Endothelial cell of umbilical vein (primary cell): ENCODE data around the gene PSMB9. TPM values are rescaled to one million over a fixed set of nuclear protein-coding genes. Genes with fewer than 3 reads are reported as not detected.
A peak's percentile ranks its signal among the peaks of the same experiment; 100 is the strongest.
"Not testable (repeated sequence)": the region's sequence is repeated elsewhere in the genome, so short reads cannot be mapped to it uniquely, and the experiment has no call there.

ENCODE experiments used
- Bru-seq: library from RNA; stranded (reverse); fragments of 400-500 nt; gene quantifications from one replicate; lab custom pipeline; 2021; lab: Mats Ljungman, UMichigan
- BruChase-seq, 2 experiments: library from RNA; stranded (reverse); fragments of 400-500 nt; gene quantifications; one replicate each; lab custom pipeline; 2021; lab: Mats Ljungman, UMichigan
- BruUV-seq: library from RNA; stranded (reverse); fragments of 400-500 nt; replicated peaks from 2 replicates; lab custom pipeline; 2021; lab: Mats Ljungman, UMichigan
- CTCF ChIA-PET: fragments of 300-600, 350-600 bp; sonication (Branson Sonifier 250); formaldehyde crosslinking; loops from one replicate; lab custom pipeline; 2021; ENCODE audit warnings: antibody characterized with exemption, inconsistent platforms; lab: Charles Lee
- POLR2A ChIA-PET: fragments of 300-600, 350-600 bp; sonication (Branson Sonifier 250); formaldehyde crosslinking; loops from one replicate; lab custom pipeline; 2021; ENCODE audit warnings: antibody characterized with exemption, inconsistent platforms; lab: Charles Lee
- DNase-seq: peaks from one replicate; pipeline ENCODE4 v3.0.0-alpha.2; 2011; ENCODE audit warnings: low read depth, low spot score
- FAIRE-seq: peaks from 2 replicates; lab custom pipeline; 2011; peaks lifted over from hg19 to GRCh38; lab: Jason Lieb, UNC
- H2AFZ ChIP-seq: 2 replicates; pipeline ENCODE4 v1.6.0; 2012; ENCODE audit warnings: low read depth, low read length, control low read depth, inconsistent platforms
- H3K27ac ChIP-seq: 2 replicates; pipeline ENCODE4 v1.5.1; 2011; ENCODE audit warnings: low read depth, mild to moderate bottlenecking, control low read depth, low read length, moderate library complexity; ENCODE audit not compliant: insufficient read depth
- H3K27me3 ChIP-seq, 2 experiments: 2 replicates each; pipeline versions ENCODE4 v1.6.0 to v1.6.1; 2011; ENCODE audit warnings: low read length in 2 of 2, mixed read lengths in 1 of 2; ENCODE audit not compliant: control insufficient read depth in 2 of 2, insufficient read depth in 2 of 2
- H3K36me3 ChIP-seq, 2 experiments: 2 replicates in 1 of 2; 3 replicates in 1 of 2; pipeline ENCODE4 v1.5.1; 2011; ENCODE audit warnings: low read length in 2 of 2, mild to moderate bottlenecking in 1 of 2, moderate library complexity in 1 of 2; ENCODE audit not compliant: control insufficient read depth in 2 of 2, insufficient read depth in 2 of 2; ENCODE audit errors: extremely low read depth in 1 of 2
- H3K4me1 ChIP-seq: 3 replicates; pipeline ENCODE4 v1.5.1; 2011; ENCODE audit warnings: mild to moderate bottlenecking, low read length; ENCODE audit not compliant: control insufficient read depth, insufficient read depth; ENCODE audit errors: extremely low read depth
- H3K4me2 ChIP-seq: 2 replicates; pipeline ENCODE4 v1.6.1; 2011; ENCODE audit warnings: low read length, control low read depth, mixed read lengths; ENCODE audit not compliant: insufficient read depth
- H3K4me3 ChIP-seq, 3 experiments: fragments of 200-600 bp in 1 of 3; sonication (generic), shearing (Covaris generic) in 1 of 3; replicated peaks in 1 of 3; 2 replicates each; pipeline ENCODE4 v1.5.1; 2011 to 2016; ENCODE audit warnings: control low read depth in 3 of 3, low read length in 3 of 3, mild to moderate bottlenecking in 2 of 3, inconsistent platforms in 1 of 3, low read depth in 1 of 3, moderate library complexity in 1 of 3; ENCODE audit not compliant: insufficient read depth in 1 of 3
- H3K79me2 ChIP-seq: 2 replicates; pipeline ENCODE4 v1.6.0; 2012; ENCODE audit warnings: low read length, inconsistent platforms; ENCODE audit not compliant: control insufficient read depth, insufficient read depth
- H3K9ac ChIP-seq: replicated peaks from 2 replicates; pipeline ENCODE3; 2011; ENCODE audit warnings: low read length, control low read depth; ENCODE audit not compliant: insufficient read depth; ENCODE audit errors: extremely low read depth
- H3K9me1 ChIP-seq: replicated peaks from 3 replicates; pipeline ENCODE4 v1.6.0; 2011; ENCODE audit warnings: mild to moderate bottlenecking, low read length; ENCODE audit not compliant: control insufficient read depth, insufficient read depth; ENCODE audit errors: extremely low read depth
- H3K9me3 ChIP-seq: replicated peaks from 2 replicates; pipeline ENCODE4 v1.5.1; 2012; ENCODE audit warnings: low read length, inconsistent platforms; ENCODE audit not compliant: control insufficient read depth, insufficient read depth
- H4K20me1 ChIP-seq: replicated peaks from 2 replicates; pipeline ENCODE3; 2011; ENCODE audit warnings: mild to moderate bottlenecking, low read length; ENCODE audit not compliant: control insufficient read depth, insufficient read depth; ENCODE audit errors: extremely low read depth
- CTCF ChIP-seq, 2 donors: IDR thresholded peaks; 1 replicate in 1 of 2; 2 replicates in 1 of 2; pipeline ENCODE4 v1.5.1; 2011; ENCODE audit warnings: low read length in 2 of 2, mild to moderate bottlenecking in 2 of 2, moderate library complexity in 2 of 2, control low read depth in 1 of 2, inconsistent platforms in 1 of 2, low read depth in 1 of 2; ENCODE audit not compliant: insufficient read depth in 1 of 2; ENCODE audit errors: extremely low read depth in 1 of 2
- FOS ChIP-seq: IDR thresholded peaks from 2 replicates; pipeline ENCODE4 v1.6.1; 2011; ENCODE audit warnings: mild to moderate bottlenecking, low read length, moderate library complexity, borderline replicate concordance; ENCODE audit not compliant: insufficient read depth
- GATA2 ChIP-seq: IDR thresholded peaks from 2 replicates; pipeline ENCODE4 v1.7.0; 2011; ENCODE audit warnings: low read depth, mild to moderate bottlenecking, moderate library complexity, mixed read lengths, low read length; ENCODE audit not compliant: insufficient read length, insufficient read depth
- MAX ChIP-seq: IDR thresholded peaks from 2 replicates; pipeline ENCODE4 v1.6.1; 2011; ENCODE audit not compliant: insufficient read depth, insufficient read length
- POLR2A ChIP-seq: IDR thresholded peaks from 2 replicates; pipeline ENCODE4 v1.6.1; 2012; ENCODE audit warnings: low read depth, mild to moderate bottlenecking, control low read depth, low read length
- POLR2AphosphoS5 ChIP-seq: IDR thresholded peaks from 2 replicates; pipeline ENCODE4 v1.6.1; 2012; ENCODE audit warnings: low read depth, mild to moderate bottlenecking, control low read depth, low read length, moderate library complexity; ENCODE audit not compliant: insufficient read depth
- dilution Hi-C: fragments of 300-500 bp; cut with MboI; formaldehyde crosslinking; loops from one replicate; pipeline ENCODE4 v1.15.0; 2019; ENCODE audit warnings: low sequenced_read_pairs; ENCODE audit not compliant: extremely low pct_ligation_motif_present
- intact Hi-C: fragments of 100-400 bp; cut with micrococcal nuclease; formaldehyde crosslinking; loops from one replicate; pipeline ENCODE4 v1.10.0; 2022
- long read RNA-seq: library from polyadenylated mRNA; stranded (forward); transcript quantifications from one replicate; pipeline ENCODE4 v2.0.0, GENCODE V29; 2021
- polyA minus RNA-seq, 3 experiments: library from RNA; depleted of rRNA, polyadenylated mRNA; stranded (reverse); fragments of >200 nt; gene quantifications; 1 replicate in 1 of 3; 2 replicates in 2 of 3; pipeline ENCODE4 v1.2.3, GENCODE V29; 2011
- polyA plus RNA-seq, 4 experiments: library from polyadenylated mRNA; depleted of rRNA in 3 of 4; stranded (reverse) in 3 of 4; unstranded in 1 of 4; fragments of >200 nt; gene quantifications; 2 replicates each; pipeline versions ENCODE4 v1.2.1 to v1.2.3, GENCODE V29; 2011 to 2012; ENCODE audit warnings: missing spikeins in 1 of 4
- total RNA-seq: library from RNA; stranded (reverse); gene quantifications from 2 replicates; pipeline ENCODE4 v1.2.3, GENCODE V29; 2021

Gene PSMB9
- total RNA-seq (2.7 and 6.3 TPM in 2 replicates), polyA plus RNA-seq (6.3 and 6.4 TPM in 2 replicates), polyA minus RNA-seq (2.1 and 4.6 TPM in 2 replicates), Bru-seq, nascent RNA (percentile 25 among the genes with signal in this experiment), BruChase-seq, experiment 1, labeled RNA remaining after a 6-hour chase (percentile 17 among the genes with signal in this experiment), BruChase-seq, experiment 2, labeled RNA remaining after a 2-hour chase (percentile 21 among the genes with signal in this experiment)
- polyA plus RNA-seq (2011; cell fraction: cytosol; rRNA removed) = 4.5 and 5.0 TPM in 2 replicates
- 1.0 and 1.7 TPM in 2 replicates for polyA plus RNA-seq (2011; cell fraction: nucleus; rRNA removed)
- polyA plus RNA-seq (2012) = 5.1 and 8.4 TPM in 2 replicates
- 11.1 TPM for polyA minus RNA-seq (2011; cell fraction: cytosol; rRNA and poly(A)+ RNA removed)
- polyA minus RNA-seq (2011; cell fraction: nucleus; rRNA and poly(A)+ RNA removed) = not detected in 2 replicates
- long read RNA-seq, transcript PSMB9-207 (6 exons, 782 nt) = major isoform, 6 of 7 reads
- long read RNA-seq, partial matches to known transcripts = 1 of 7 reads
- long read RNA-seq, other reads (novel, unspliced or antisense) = 0 of 7 reads

GRCh38 chr6:32853541-32854375, at the start of gene PSMB9, which contains the start of gene TAP1:
TSS of gene PSMB9 (plus strand) at chr6:32854192. CDS start at chr6:32854230, 38 bp downstream.
TSS of gene TAP1 (minus strand) at chr6:32853704. CDS start at chr6:32853636, 68 bp downstream.
- peak within 1 kb of the TSS; percentile 18 for H3K27ac ChIP-seq
- H3K27me3 ChIP-seq = peaks cover 2 to 15% of the 10 kb centered on the region in 2 experiments
- ChIA-PET CTCF (interaction anchor here (0.8 to 8.1 kb wide), 20 partner anchors 8 to 464 kb away, joined by 3 to 274 read pairs (median 6); partner anchors contain the start of genes HLA-DMA, PSMB8, TAP2 and ZBTB22), POLR2A (interaction anchor here (1.4 to 2.2 kb wide), 2 partner anchors 15 to 118 kb away, joined by 7 to 12 read pairs; partner anchors contain the start of gene TAP2)
- FAIRE-seq = peak; percentile 96
- no peaks in the 10 kb centered on the region for H3K9me3 ChIP-seq
- H4K20me1 ChIP-seq = no peaks in the 10 kb centered on the region
- H3K9ac ChIP-seq = peak within 1 kb of the TSS; percentile 50
- no peaks in the 10 kb centered on the region for H3K79me2 ChIP-seq
- intact Hi-C loops (loop anchor here (1.0 kb wide), 3 partner anchors 9 to 27 kb away; partner anchors contain the start of genes PSMB8 and TAP2), dilution Hi-C loops (no loop called here)
- H3K9me1 ChIP-seq = no peaks in the 10 kb centered on the region
- H3K36me3 ChIP-seq = no peaks in the 10 kb centered on the region
- BruUV-seq = no TSS peak
- peak; percentile 96 for DNase-seq
- H3K4me1 ChIP-seq = peaks cover 13% of the 10 kb centered on the region
- peak within 1 kb of the TSS; percentile 75 for H3K4me2 ChIP-seq
- H3K4me3 ChIP-seq = peak within 1 kb of the TSS; percentile 63 to 83 (median 75)
- TF ChIP-seq MAX = no peak
- peak; percentile 28 for TF ChIP-seq FOS
- TF ChIP-seq POLR2AphosphoS5 = peak; percentile 18
- peak; percentile 82 to 86 for TF ChIP-seq CTCF (IDR thresholded peaks at IDR 0.05; ENCODE audit: extremely low read depth in 1 of 2, insufficient read depth in 1 of 2, low read depth in 1 of 2, low read length in 2 of 2)
- no peak for TF ChIP-seq GATA2
- TF ChIP-seq POLR2A = peak; percentile 64
- H2AFZ ChIP-seq = peak within 1 kb of the TSS; percentile 61

- H3K9me1 ChIP-seq, H3K27ac ChIP-seq, H3K36me3 ChIP-seq, FAIRE-seq, H3K4me1 ChIP-seq, DNase-seq, dilution Hi-C loops, H3K9ac ChIP-seq, intact Hi-C loops, H4K20me1 ChIP-seq, H3K79me2 ChIP-seq, BruUV-seq, H3K4me3 ChIP-seq, H3K4me2 ChIP-seq, H2AFZ ChIP-seq, POLR2A ChIA-PET, H3K9me3 ChIP-seq: not testable (repeated sequence)
- CTCF ChIA-PET = interaction anchor here (2.4 kb wide), 1 partner anchor 63 kb away, joined by 11 read pairs; no protein-coding TSS in a partner anchor
- H3K27me3 ChIP-seq = peaks cover 14 to 47% of the 10 kb centered on the region in 2 experiments
Observed at GRCh38 chr6:32805404-32805803, 48.6 kb upstream of the PSMB9 start.
